GM23248 (cell line): Measurements from ENCODE around the gene OR2G6. TPM values are rescaled to one million over a fixed set of nuclear protein-coding genes. Genes with fewer than 3 reads are reported as not detected.
"Not testable (repeated sequence)": the region's sequence is repeated elsewhere in the genome, so short reads cannot be mapped to it uniquely, and the experiment has no call there.

Experiments
- DNase-seq: peaks from one replicate; pipeline ENCODE4 v3.0.0-alpha.2; 2015
- H2AFZ ChIP-seq: fragments of 200-600 bp; sonication (generic); 2 replicates; pipeline ENCODE4 v1.6.1; 2016; ENCODE audit warnings: antibody characterized with exemption
- H3F3A ChIP-seq: fragments of 200-600 bp; sonication (generic); 2 replicates; pipeline ENCODE4 v1.6.1; 2016; ENCODE audit warnings: mild to moderate bottlenecking, antibody characterized with exemption, mixed run types; ENCODE audit not compliant: insufficient read depth
- H3K27ac ChIP-seq: fragments of 200-600 bp; sonication (generic); 2 replicates; pipeline ENCODE4 v1.5.1; 2016; ENCODE audit warnings: mild to moderate bottlenecking
- H3K27me3 ChIP-seq: fragments of 200-600 bp; sonication (generic); replicated peaks from 2 replicates; pipeline ENCODE4 v1.6.1; 2016; ENCODE audit warnings: mild to moderate bottlenecking; ENCODE audit not compliant: insufficient read depth
- H3K36me3 ChIP-seq: fragments of 200-600 bp; sonication (generic); 2 replicates; pipeline ENCODE4 v1.6.1; 2016; ENCODE audit warnings: low read depth, mild to moderate bottlenecking
- H3K4me1 ChIP-seq: fragments of 200-600 bp; sonication (generic); 2 replicates; pipeline ENCODE4 v1.6.1; 2016; ENCODE audit warnings: mild to moderate bottlenecking; ENCODE audit not compliant: insufficient read depth
- H3K4me2 ChIP-seq: fragments of 200-600 bp; sonication (generic); one replicate; pipeline ENCODE4 v1.6.1; 2016; ENCODE audit warnings: mild to moderate bottlenecking; ENCODE audit not compliant: unreplicated experiment
- H3K4me3 ChIP-seq: fragments of 200-600 bp; sonication (generic); 2 replicates; pipeline ENCODE4 v1.5.1; 2016; ENCODE audit warnings: mild to moderate bottlenecking
- H3K79me2 ChIP-seq: fragments of 200-600 bp; sonication (generic); 2 replicates; pipeline ENCODE4 v1.6.1; 2016; ENCODE audit warnings: mild to moderate bottlenecking; ENCODE audit not compliant: insufficient read depth
- H3K9ac ChIP-seq: fragments of 200-600 bp; sonication (generic); 2 replicates; pipeline ENCODE4 v1.6.1; 2016; ENCODE audit warnings: mild to moderate bottlenecking
- H3K9me2 ChIP-seq: fragments of 200-600 bp; sonication (generic); 2 replicates; pipeline ENCODE4 v1.6.1; 2016; ENCODE audit warnings: mixed run types, mild to moderate bottlenecking, moderate library complexity; ENCODE audit not compliant: insufficient read depth
- H3K9me3 ChIP-seq: fragments of 200-600 bp; sonication (generic); one replicate; pipeline ENCODE4 v1.6.1; 2017; ENCODE audit warnings: low read depth
- H4K20me1 ChIP-seq: fragments of 200-600 bp; sonication (generic); 2 replicates; pipeline ENCODE4 v1.6.0; 2016; ENCODE audit not compliant: insufficient read depth
- EZH2 ChIP-seq: fragments of 200-600 bp; sonication (generic); IDR thresholded peaks from 2 replicates; pipeline ENCODE4 v1.6.1; 2018; ENCODE audit warnings: antibody characterized with exemption, mild to moderate bottlenecking; ENCODE audit not compliant: insufficient read depth, poor library complexity, severe bottlenecking
- EZH2phosphoT487 ChIP-seq: fragments of 200-600 bp; sonication (generic); IDR thresholded peaks from 2 replicates; pipeline ENCODE4 v1.6.1; 2018; ENCODE audit warnings: antibody characterized with exemption, moderate library complexity, mild to moderate bottlenecking, low read depth; ENCODE audit not compliant: insufficient read depth
- WGBS, 2 experiments: methylation state at CpG; one replicate each; pipeline ENCODE4 v1.1.6; 2015 to 2017; ENCODE audit warnings: low lambda C conversion rate in 2 of 2, low coverage in 1 of 2; ENCODE audit errors: missing lambda C conversion rate in 2 of 2; 5-methylcytosine and 5-hydroxymethylcytosine counted together
- in situ Hi-C: fragments of 300-500 bp; cut with MboI; formaldehyde crosslinking; loops from 2 replicates; pipeline ENCODE4 v1.15.0; 2020
- polyA plus RNA-seq: library from polyadenylated mRNA; unstranded; fragments of >200 nt; fragmentation: Nextera tagmentation; extraction: Ambion mirVana; gene quantifications from 2 replicates; pipeline ENCODE4 v1.2.1, GENCODE V29; 2016
- total RNA-seq: library from RNA; depleted of rRNA; stranded (reverse); fragments of >200 nt; shearing (Covaris generic); gene quantifications from 2 replicates; pipeline ENCODE4 v1.2.3, GENCODE V29; 2014; rRNA removed

Gene OR2G6
- total RNA-seq (not detected in 2 replicates), polyA plus RNA-seq (not detected in 2 replicates)

DNA sequence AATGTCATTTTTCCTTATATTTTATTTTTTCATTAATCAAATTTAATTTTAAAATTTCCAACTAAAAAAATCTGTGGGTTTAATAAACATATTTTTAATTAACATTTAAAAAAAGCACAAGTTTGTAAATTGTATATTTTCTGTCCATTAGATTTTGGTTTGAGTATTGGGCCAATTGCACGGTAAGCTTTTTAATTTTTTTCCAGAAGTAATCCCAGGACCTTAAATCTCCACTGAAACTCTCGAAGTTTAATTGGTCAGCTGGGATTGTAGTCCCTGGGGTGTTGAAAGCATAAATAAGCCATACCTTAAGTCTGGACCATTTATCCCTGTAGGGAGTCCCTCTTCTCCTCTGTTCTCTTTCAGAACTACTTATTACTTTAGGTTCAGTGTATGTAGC is at the start of gene OR2G6:
Gene OR2G6, plus strand, starts transcription at position 301 of the 400 bp plus-strand sequence. CDS start 13,574 bp downstream, outside the sequence.
- H3K9me2 ChIP-seq, H3K4me1 ChIP-seq, H3K27me3 ChIP-seq, H3K27ac ChIP-seq, H3K4me2 ChIP-seq, H4K20me1 ChIP-seq, H2AFZ ChIP-seq, H3K4me3 ChIP-seq, H3K79me2 ChIP-seq, H3K9me3 ChIP-seq, in situ Hi-C loops, H3K9ac ChIP-seq, H3K36me3 ChIP-seq, H3F3A ChIP-seq, DNase-seq: not testable (repeated sequence)
- WGBS, 2 experiments, result no CpG with 5 or more reads among the region's 2 CpGs

- in situ Hi-C loops, H3K9ac ChIP-seq, H3K4me2 ChIP-seq, H3K36me3 ChIP-seq, H3F3A ChIP-seq, H2AFZ ChIP-seq, H3K4me1 ChIP-seq, H3K9me3 ChIP-seq, H3K27me3 ChIP-seq, DNase-seq, H4K20me1 ChIP-seq, H3K9me2 ChIP-seq, H3K4me3 ChIP-seq, H3K27ac ChIP-seq, H3K79me2 ChIP-seq: not testable (repeated sequence)
- WGBS, 2 experiments, result 8 to 18% methylated on average over 7 of the region's 7 CpGs
Observed at GRCh38 chr1:248459117-248459516, 48.8 kb upstream of the OR2G6 start.

DNA sequence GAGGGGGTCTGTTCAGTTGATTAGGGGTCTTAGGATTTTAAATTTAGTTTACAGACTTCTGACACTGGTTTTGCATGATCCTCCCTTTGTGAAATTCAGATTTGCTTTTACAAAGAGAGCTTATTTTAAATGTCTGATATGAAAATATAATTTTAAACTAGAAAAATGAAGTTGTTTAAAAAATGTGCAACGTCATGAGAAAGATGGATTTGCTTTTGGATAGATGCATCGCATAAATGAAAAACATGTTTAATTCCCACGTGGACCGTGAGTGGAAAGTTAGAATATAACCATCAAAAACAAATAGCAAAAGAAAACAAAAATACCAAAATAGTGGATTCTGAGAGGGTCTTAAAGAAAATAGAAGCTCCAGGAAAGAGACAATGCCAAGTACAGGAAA is 36.7 kb upstream of the OR2G6 start:
- no peak overlapping the region for H3K4me3 ChIP-seq
- no peaks in the 10 kb centered on the region for H3K9me2 ChIP-seq
- no peaks in the 10 kb centered on the region for H3K79me2 ChIP-seq
- no peaks in the 10 kb centered on the region for H3K9me3 ChIP-seq
- no peaks in the 10 kb centered on the region for H3K4me1 ChIP-seq
- no peak for DNase-seq
- no peak overlapping the region for H3K9ac ChIP-seq
- no peaks in the 10 kb centered on the region for H3K27me3 ChIP-seq
- no peaks in the 10 kb centered on the region for H3F3A ChIP-seq
- H3K4me2 ChIP-seq, result no peak overlapping the region
- no peaks in the 10 kb centered on the region for H4K20me1 ChIP-seq
- TF ChIP-seq EZH2 (no peak), EZH2phosphoT487 (no peak)
- in situ Hi-C loops, result no loop called here
- H2AFZ ChIP-seq, result no peak overlapping the region
- H3K27ac ChIP-seq, result no peak overlapping the region
- 36 to 44% methylated on average over 4 of the region's 4 CpGs for WGBS, 2 experiments
- no peaks in the 10 kb centered on the region for H3K36me3 ChIP-seq

- DNase-seq, H3K4me3 ChIP-seq, H3K4me2 ChIP-seq, H2AFZ ChIP-seq, in situ Hi-C loops, H3K9me3 ChIP-seq, H3K9me2 ChIP-seq, H3K27ac ChIP-seq, H3K36me3 ChIP-seq, H3K4me1 ChIP-seq, H3K79me2 ChIP-seq, H3K27me3 ChIP-seq, H3F3A ChIP-seq, H3K9ac ChIP-seq, H4K20me1 ChIP-seq: not testable (repeated sequence)
- 17 to 30% methylated on average over 2 of the region's 2 CpGs for WGBS, 2 experiments
Observed at GRCh38 chr1:248472111-248472510, 35.8 kb upstream of the OR2G6 start.

- H3K36me3 ChIP-seq, H3K27me3 ChIP-seq, H3K9me3 ChIP-seq, H4K20me1 ChIP-seq, H2AFZ ChIP-seq, in situ Hi-C loops, H3K4me1 ChIP-seq, H3K27ac ChIP-seq, H3F3A ChIP-seq, H3K4me3 ChIP-seq, H3K4me2 ChIP-seq, DNase-seq, H3K79me2 ChIP-seq, H3K9ac ChIP-seq, H3K9me2 ChIP-seq: not testable (repeated sequence)
- 12 to 23% methylated on average over 2 of the region's 2 CpGs for WGBS, 2 experiments
Observed at GRCh38 chr1:248473051-248473450, 34.8 kb upstream of the OR2G6 start, which contains the start of gene OR2T3. TSS of gene OR2T3 (plus strand) at chr1:248473351. CDS start at chr1:248473351, 0 bp downstream.

DNA sequence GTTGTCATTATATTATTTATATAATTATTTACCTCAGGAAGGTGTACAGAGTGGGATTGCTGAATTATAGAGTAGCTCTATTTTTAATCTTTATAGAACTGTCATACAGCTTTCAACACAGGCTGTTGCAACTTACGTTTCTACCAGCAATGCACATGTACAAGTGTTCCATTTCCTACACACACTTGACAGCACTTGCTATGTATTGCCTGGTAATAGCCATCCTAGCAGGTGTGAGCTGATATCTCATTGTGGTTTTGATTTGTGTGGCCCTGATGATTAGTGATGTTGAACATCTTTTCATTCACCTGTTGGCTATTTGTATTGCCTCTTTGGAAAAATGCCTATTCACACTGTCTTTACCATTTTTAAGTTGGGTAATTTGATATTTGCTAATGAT is 32.2 kb upstream of the OR2G6 start:
- DNase-seq, H3K4me2 ChIP-seq, H3K9me3 ChIP-seq, H3K27me3 ChIP-seq, H3K27ac ChIP-seq, H3K9me2 ChIP-seq, H3K79me2 ChIP-seq, H3K4me3 ChIP-seq, H3K36me3 ChIP-seq, H4K20me1 ChIP-seq, H3K9ac ChIP-seq, H3K4me1 ChIP-seq, in situ Hi-C loops, H3F3A ChIP-seq, H2AFZ ChIP-seq: not testable (repeated sequence)
- WGBS, 2 experiments, result no CpG with 5 or more reads among the region's 1 CpG

GRCh38 chr1:248481686-248482579 is 25.9 kb upstream of the OR2G6 start:
- H3F3A ChIP-seq, H3K9me2 ChIP-seq, H3K27me3 ChIP-seq, H3K4me2 ChIP-seq, DNase-seq, H3K9me3 ChIP-seq, H3K4me1 ChIP-seq, H3K36me3 ChIP-seq, H3K4me3 ChIP-seq, H4K20me1 ChIP-seq, H3K79me2 ChIP-seq, in situ Hi-C loops, H2AFZ ChIP-seq, H3K9ac ChIP-seq, H3K27ac ChIP-seq: not testable (repeated sequence)
- 19 to 23% methylated on average over 13 of the region's 13 CpGs for WGBS, 2 experiments
